Activated CD4-positive, CD25-positive, alpha-beta regulatory T cell (primary cell): Measurements from ENCODE around the gene CDH13.

Experiments used
- DNase-seq, 4 experiments: peaks; one replicate each; lab custom pipeline; 2025; lab: John Stamatoyannopoulos, UW

The CDH13 gene

DNA sequence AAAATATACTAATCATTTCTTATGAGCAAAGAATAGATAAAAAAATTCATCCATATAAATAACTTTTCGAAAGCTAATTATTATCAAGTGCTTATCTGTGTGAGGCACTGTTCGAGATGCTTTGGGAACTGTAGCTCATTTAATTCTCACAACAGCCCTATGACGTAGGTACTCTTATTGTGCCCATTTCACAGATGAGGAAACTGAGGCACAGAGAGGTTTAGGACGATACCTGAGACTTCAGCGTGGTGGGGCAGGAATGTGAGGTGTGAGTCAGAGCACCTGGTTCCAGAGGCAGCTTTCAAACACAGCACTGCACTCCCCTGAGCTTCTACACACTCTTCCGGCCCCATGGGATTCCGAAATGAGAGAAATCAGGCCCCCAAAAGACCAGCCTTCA is 995.2 kb downstream of the CDH13 start:
- DNase-seq, result no peak

GRCh38 chr16:83623091-83623730 is 996.4 kb downstream of the CDH13 start:
- no peak for DNase-seq

DNA sequence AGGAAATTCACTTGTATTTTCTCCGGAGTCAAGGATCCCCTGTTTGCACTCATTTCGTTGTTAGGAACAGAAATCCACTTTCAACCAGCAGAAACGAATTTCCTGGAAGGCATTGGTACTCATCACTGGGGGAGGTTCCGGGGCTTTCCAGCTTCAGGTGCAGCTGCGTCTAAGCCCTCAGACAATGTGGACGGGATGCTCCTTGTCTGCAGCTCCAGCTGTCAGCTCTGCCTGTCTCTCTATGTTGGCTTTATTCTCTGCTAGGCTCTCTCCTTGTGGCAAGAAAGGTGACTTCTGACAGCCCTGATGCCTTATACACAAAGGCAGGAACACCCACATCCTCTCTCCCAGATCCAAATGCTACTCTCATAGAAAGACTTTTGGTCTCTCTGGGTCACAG is 997.1 kb downstream of the CDH13 start:
- DNase-seq, result no peak

- DNase-seq, result no peak
Measured at GRCh38 chr16:83624429-83625120, 997.8 kb downstream of the CDH13 start.

DNA sequence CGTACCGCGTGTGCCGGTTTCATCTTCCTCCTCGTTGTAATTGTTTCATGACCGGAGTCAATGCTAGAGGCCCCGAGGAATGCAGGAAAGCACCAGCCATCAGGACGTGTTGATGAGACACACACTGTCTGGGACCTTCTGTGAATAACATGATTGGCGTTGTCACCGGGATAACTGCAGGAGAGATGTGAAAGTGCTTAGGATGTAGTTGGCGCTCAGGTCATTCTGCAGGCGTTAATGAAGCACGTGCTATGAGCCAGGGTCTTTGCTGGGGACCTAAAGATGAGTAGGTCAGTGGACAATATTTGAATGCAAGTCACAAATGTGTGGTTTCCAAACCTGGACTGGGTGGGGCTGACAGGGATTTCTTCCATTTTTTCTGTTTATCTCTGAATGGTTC is 999.4 kb downstream of the CDH13 start:
- DNase-seq, result no peak

GRCh38 chr16:83626676-83627075 is 999.9 kb downstream of the CDH13 start:
- no peak for DNase-seq

GRCh38 chr16:83627996-83628395 is 1001.2 kb downstream of the CDH13 start:
- DNase-seq, result no peak

DNA sequence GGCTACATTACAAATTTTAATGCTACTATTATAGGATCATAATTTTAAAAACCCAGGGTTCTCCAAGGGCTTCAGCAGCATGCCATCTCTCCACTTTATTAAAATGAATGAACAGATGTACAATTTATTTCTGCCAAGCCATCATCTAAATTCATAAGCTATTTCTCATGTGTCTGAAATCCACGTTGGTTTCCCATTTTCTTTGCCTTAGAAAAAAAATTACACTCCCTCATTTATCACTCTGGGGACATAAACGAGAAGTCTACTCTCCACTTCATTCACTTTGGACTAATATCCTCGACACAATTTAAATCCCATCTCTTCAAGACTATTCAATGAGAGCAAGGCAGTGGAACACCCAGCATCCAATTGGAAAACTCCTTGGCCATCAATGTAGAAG is 1002.7 kb downstream of the CDH13 start:
- DNase-seq, result no peak

- DNase-seq, result no peak
Measured at GRCh38 chr16:83629836-83630235, 1003.1 kb downstream of the CDH13 start.

DNA sequence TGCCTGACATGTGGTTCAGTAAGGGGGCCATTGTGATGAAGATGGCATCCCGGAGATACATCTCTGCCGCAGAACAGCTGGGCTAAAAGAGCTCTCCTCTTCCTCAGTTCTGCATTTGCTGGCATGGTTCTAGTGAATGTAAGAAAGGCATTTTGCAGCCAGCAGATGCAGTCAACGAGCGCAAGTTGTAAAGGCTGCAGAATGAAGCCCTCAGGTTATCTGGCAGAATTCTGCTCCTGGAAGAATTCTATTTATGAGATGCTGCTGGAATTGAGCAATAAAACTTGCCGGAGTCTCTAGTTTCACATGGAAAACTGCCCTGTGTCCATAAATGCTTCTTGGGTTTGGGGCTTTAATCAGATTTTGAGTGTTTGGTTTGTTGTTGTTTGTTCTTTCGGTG is 1004.2 kb downstream of the CDH13 start:
- DNase-seq, result no peak

DNA sequence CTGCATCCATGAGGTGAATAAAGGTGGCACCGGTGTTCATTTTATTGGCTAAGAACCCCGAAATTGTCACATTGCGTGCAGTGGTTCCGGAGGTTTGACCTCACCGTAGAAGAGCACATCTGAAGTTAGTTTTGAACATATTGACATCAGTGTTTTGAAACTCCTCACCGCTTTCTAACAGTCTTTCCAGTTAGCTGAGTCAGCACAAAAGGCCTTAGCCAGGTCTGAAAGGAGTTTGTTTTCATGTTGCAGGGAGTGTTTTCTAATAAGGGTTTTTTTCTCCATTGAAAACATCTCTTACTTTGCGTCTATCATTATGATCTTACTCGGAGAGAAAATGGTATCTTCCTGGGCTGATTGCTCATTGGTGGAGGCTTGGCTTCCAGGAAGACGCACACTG is 1006.5 kb downstream of the CDH13 start:
- DNase-seq, result no peak

DNA sequence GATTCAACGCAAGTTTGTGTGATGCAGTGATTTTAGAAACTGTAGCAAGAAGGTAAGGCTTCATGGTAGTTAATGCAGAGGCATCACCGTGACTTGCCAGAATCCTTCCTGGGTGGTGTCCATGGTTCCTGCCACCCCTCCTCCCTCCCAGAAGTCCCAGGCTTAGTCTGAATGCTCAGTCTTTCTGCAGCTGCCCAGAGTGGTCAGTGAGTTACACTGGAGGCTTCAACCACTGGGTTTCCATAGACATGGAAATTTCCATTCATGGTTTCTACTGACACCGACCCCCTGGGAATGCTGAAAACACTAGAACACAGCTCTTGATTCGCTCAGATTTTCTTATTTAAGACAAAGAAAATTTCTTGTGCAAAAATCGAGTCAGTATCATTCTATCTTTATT is 1021.6 kb downstream of the CDH13 start:
- DNase-seq, result no peak

- no peak for DNase-seq
Measured at GRCh38 chr16:83651871-83652270, 1025.1 kb downstream of the CDH13 start.

- no peak for DNase-seq
Measured at GRCh38 chr16:83652943-83653342, 1026.2 kb downstream of the CDH13 start.

DNA sequence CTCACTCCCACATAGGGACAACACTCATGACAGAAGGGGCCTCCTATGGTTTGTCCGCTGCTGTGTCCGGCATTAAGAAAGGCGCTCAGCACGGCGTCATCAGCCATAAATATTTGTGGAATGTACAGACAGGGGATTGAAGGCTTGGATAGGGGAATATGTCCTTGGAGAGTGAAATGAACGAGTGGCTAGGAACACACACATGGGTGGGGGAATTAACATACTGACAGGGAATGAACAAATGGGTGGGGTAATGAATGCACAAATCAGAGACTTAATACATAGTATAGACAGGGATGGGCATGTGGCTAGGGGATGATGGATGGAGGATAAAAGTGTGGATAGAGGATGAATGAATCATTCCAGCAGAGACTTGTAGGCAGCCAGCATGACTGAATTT is 1027.0 kb downstream of the CDH13 start:
- DNase-seq, result no peak

DNA sequence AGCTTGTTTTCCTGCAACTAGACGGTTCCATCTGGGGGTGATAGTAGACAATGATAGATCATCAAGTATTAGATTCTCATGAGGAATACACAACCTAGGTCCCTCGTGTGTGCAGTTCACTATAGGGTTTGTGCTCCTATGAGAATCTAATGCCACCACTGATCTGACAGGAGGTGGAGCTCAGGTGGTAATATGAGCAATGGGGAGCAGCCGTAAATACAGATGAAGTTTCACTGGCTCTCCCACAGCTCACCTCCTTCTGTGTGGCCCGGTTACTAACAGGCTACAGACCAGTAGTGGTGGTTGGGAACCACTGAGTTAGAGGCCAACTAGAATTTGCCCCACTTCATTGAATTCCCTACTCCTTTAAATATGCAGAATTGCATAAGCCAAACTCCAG is 1033.5 kb downstream of the CDH13 start:
- no peak for DNase-seq

DNA sequence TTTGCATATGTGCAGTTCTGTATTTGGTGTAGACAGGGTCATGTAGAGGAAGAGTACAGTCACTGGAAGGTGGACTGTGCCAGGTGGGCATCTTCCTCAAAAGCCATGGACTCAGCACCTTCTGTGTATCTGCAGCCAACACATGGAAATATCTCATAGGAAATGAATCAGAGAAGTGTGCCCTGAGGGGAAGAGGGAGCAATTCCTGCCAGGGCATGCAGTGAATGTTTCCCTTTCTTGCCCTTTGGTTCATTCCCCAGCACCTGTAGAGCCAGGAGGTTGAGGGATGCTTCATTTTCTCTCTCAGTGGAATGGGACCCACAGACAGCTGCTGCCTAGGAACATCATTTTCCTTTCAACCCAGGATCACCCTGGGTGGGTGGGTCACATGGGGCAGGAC is 1034.9 kb downstream of the CDH13 start:
- no peak for DNase-seq

- no peak for DNase-seq
Measured at GRCh38 chr16:83666449-83666848, 1039.7 kb downstream of the CDH13 start.

DNA sequence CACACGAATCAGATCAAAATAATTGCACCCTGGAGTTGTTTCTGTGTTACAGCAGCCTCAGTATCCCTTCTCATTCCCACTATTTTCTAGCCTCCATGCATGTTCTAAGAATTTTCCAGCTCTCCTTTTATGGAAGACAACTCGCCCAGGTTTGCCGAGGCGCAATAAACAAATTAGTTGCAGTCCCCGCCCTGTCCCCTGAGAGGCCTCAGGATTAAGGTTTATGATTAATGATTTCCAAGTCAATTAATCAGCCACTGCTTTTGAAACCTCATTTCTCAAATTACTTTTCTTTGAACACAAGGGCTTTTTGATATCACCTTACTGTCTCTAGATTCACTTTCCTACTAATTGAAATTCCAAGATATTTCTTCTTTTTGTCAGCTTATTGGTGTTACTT is 1042.7 kb downstream of the CDH13 start:
- DNase-seq, result no peak

DNA sequence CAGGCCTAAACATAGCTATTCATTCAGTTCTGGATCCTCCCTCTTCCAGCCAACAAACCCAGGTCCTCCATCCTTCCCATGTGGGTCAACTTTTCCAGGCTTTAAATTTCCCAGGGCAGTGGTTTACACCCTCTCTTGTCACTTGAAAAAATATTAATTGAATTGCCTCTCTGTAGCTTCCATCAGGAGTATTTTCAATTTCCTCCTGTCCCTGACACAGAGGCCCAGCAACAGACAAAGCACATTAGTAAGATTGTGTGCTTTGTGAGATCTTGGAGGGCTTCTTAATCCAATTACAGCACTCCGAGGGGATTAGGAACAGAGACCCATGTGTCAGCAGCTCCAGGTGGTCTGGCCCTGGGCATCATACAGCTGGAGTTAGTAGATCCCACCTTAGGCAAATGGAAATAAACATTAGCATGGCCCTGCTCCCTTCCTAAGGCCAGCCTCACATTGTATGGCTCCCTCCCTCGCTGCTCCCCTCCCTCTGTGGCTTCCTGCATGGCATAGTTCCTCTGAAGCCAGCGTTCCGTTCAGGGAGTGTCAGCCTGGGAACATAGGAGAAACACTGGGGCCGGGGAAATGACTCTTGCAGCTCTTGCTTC is 1048.3 kb downstream of the CDH13 start:
- no peak for DNase-seq

- no peak for DNase-seq
Measured at GRCh38 chr16:83676086-83676485, 1049.3 kb downstream of the CDH13 start.

DNA sequence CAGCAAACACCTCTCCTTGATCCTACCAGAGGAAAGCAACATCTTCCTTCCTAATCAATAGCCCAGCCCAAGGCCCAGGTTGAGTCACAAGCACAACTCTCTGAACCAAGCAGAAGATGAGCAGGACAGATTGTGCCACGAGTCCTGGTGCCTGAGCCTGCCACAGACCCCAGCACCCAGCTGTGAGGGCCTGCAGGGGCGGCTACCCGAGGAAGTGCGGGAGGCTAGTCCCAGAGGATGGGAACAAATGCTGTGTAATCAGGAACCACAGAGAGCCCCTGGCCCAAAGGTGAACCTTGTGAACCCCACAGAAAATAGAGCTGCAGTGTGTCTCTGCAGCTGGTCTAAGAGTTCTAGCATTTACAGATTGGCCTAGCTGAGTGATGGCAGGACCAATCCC is 1054.2 kb downstream of the CDH13 start:
- DNase-seq, result no peak

DNA sequence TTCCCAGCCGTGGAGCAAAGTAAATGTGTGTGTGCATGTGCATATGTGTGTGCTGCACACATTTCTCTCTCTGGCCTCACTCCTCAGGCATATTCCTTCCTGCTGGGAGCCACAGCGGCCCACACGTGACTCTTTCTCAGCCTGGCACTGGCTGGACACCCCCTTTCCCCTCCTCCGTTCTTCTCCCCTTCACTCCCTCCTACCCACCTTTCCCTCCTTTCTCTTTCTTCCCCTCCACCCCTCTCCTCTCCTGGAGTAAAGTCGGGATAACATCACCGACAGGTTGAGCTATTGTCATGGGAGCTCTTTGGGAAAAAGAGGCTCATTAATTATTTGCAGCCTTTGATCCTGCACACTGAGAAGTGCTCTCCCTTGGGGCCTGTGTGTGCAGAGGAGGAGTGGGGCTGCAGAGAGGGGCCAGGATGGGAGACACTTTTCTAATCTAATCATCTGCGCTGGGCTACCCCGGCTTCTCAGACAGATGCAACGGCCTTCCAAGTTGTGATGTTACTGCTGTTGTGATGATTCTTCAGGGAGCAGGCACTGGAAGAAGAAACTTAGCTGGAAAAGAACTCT is 1054.7 kb downstream of the CDH13 start:
- no peak for DNase-seq
